HG03039 (cell line): ENCODE measurements around the gene FAM234A.

Experiments used
- ATAC-seq: cut with Tn5 transposase; IDR thresholded peaks from one replicate; pipeline ENCODE4 v1.9.1; 2021; ENCODE audit warnings: mild to moderate bottlenecking, moderate library complexity; ENCODE audit not compliant: unreplicated experiment

Gene FAM234A

GRCh38 chr16:293043-293775 is 58.6 kb downstream of the FAM234A start:
- no peak for ATAC-seq

GRCh38 chr16:296276-296675 is 61.7 kb downstream of the FAM234A start:
- ATAC-seq, result no peak

- ATAC-seq, result no peak
Observed at GRCh38 chr16:296806-297510, 62.3 kb downstream of the FAM234A start.

GRCh38 chr16:297832-298231 is 63.2 kb downstream of the FAM234A start:
- ATAC-seq, result no peak

GRCh38 chr16:301235-301634 is 66.6 kb downstream of the FAM234A start:
- ATAC-seq, result no peak

GRCh38 chr16:301950-302349 is 67.3 kb downstream of the FAM234A start:
- no peak for ATAC-seq

- ATAC-seq, result no peak
Observed at GRCh38 chr16:303760-304505, 69.3 kb downstream of the FAM234A start.

GRCh38 chr16:305916-306626 is 71.5 kb downstream of the FAM234A start:
- ATAC-seq, result no peak

- ATAC-seq, result no peak
Observed at GRCh38 chr16:306911-307370, 72.3 kb downstream of the FAM234A start.

GRCh38 chr16:307691-308312 is 73.2 kb downstream of the FAM234A start:
- no peak for ATAC-seq

GRCh38 chr16:309476-309875 is 74.9 kb downstream of the FAM234A start:
- ATAC-seq, result no peak

- no peak for ATAC-seq
Observed at GRCh38 chr16:311725-312124, 77.1 kb downstream of the FAM234A start.

GRCh38 chr16:314351-314750 is 79.7 kb downstream of the FAM234A start:
- ATAC-seq, result no peak

- ATAC-seq, result no peak
Observed at GRCh38 chr16:314795-315299, 80.2 kb downstream of the FAM234A start.
